IPS DF 19.7 (cell line): ENCODE measurements around the gene WDR3.
"Not testable (repeated sequence)": the region's sequence is repeated elsewhere in the genome, so short reads cannot be mapped to it uniquely, and the experiment has no call there.

Experiments used
- DNase-seq: peaks from one replicate; pipeline ENCODE4 v3.0.0-alpha.2; 2013; ENCODE audit warnings: low read depth, low spot score

WDR3 gene

GRCh38 chr1:117929343-117930172, at the start of gene WDR3, which contains the start of gene GDAP2:
TSS of gene WDR3 (plus strand) at chr1:117929739. CDS start at chr1:117933320, 3,581 bp downstream.
TSS of gene GDAP2 (minus strand) at chr1:117929621. CDS start at chr1:117920357, 9,264 bp downstream.
- DNase-seq, result peak; percentile 92

- no peak for DNase-seq
Observed at GRCh38 chr1:117883616-117884015, 45.9 kb upstream of the WDR3 start.

GRCh38 chr1:117886101-117886795, 43.3 kb upstream of the WDR3 start:
- no peak for DNase-seq

- DNase-seq, result no peak
Observed at GRCh38 chr1:117890452-117890851, 39.1 kb upstream of the WDR3 start.

- no peak for DNase-seq
Observed at GRCh38 chr1:117892512-117892911, 37.0 kb upstream of the WDR3 start.

GRCh38 chr1:117894078-117894477, 35.5 kb upstream of the WDR3 start:
- DNase-seq, result no peak

GRCh38 chr1:117895482-117896114, 33.9 kb upstream of the WDR3 start:
- no peak for DNase-seq

- no peak for DNase-seq
Observed at GRCh38 chr1:117897551-117897950, 32.0 kb upstream of the WDR3 start.

- DNase-seq, result no peak
Observed at GRCh38 chr1:117899801-117900200, 29.7 kb upstream of the WDR3 start.

GRCh38 chr1:117902944-117903343, 26.6 kb upstream of the WDR3 start:
- DNase-seq, result no peak

GRCh38 chr1:117904485-117904884, 25.1 kb upstream of the WDR3 start:
- no peak for DNase-seq

GRCh38 chr1:117905019-117905418, 24.5 kb upstream of the WDR3 start:
- no peak for DNase-seq

GRCh38 chr1:117911051-117911450, 18.5 kb upstream of the WDR3 start:
- no peak for DNase-seq

- no peak for DNase-seq
Observed at GRCh38 chr1:117919376-117919775, 10.2 kb upstream of the WDR3 start.

GRCh38 chr1:117921991-117922390, 7.5 kb upstream of the WDR3 start:
- DNase-seq, result no peak

GRCh38 chr1:117922717-117923116, 6.8 kb upstream of the WDR3 start:
- not testable (repeated sequence) for DNase-seq

- no peak for DNase-seq
Observed at GRCh38 chr1:117925981-117926380, 3.6 kb upstream of the WDR3 start.

GRCh38 chr1:117928881-117929342, 627 bp upstream of the WDR3 start:
- peak; percentile 30 for DNase-seq

- no peak for DNase-seq
Observed at GRCh38 chr1:117930173-117930447, 571 bp downstream of the WDR3 start.

- no peak for DNase-seq
Observed at GRCh38 chr1:117930484-117930883, 945 bp downstream of the WDR3 start.

GRCh38 chr1:117932576-117932975, 3.0 kb downstream of the WDR3 start:
- no peak for DNase-seq

- no peak for DNase-seq
Observed at GRCh38 chr1:117933769-117934168, 4.2 kb downstream of the WDR3 start.

- no peak for DNase-seq
Observed at GRCh38 chr1:117942293-117942692, 12.8 kb downstream of the WDR3 start.
